ENCODE results near the gene PHTF2. TPM values are rescaled to one million over a fixed set of nuclear protein-coding genes. Genes with fewer than 3 reads are reported as not detected.

PHTF2 gene
- total RNA-seq, 2 experiments from 2014 or later, result 26.9 to 62.4 TPM

DNA sequence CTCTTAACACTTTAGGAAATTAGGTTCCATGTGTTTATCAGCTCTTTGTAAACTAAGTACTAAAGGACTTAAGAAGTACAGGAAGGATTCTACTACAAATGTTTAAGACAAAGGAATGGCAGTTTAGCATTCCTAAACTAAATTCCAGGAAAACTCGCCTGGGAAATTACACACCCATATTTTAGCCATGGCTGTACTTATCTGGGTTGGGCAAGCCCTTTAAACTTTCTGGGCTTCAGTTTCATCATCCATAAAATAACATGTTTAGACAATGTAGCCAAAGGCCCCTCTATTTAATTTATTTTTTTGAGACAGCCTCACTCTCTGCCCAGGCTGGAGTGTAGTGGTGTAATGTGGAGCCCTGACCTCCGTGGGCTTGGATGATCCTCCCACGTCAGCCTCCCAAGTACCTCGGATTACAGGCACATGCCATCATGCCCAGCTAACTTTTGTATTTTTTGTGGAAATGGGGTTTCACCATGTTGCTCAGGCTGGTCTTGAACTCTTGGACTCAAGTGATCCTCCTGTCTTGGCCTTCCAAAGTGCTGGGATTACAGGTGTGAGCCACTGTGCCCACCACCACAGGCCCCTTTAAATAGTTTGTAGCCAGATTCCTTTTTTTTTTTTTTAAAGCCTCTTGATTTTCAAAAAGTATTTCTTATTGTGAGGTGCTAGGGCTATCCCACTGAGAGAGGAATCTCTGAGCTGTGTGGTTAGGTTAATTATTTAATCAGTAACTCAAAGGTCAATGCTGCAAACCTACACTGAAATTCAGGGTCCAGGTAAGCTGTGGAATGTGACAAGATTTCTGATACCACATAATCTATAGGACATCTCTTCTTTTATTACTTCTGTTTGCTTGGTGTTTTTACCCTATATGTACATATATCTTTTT, 32.4 kb upstream of the PHTF2 start:
- no peaks in the 10 kb centered on the region for H4K20me1 ChIP-seq (ENCODE audit: insufficient read depth, low read length)
- H3K36me3 ChIP-seq (ENCODE audit: insufficient read depth, low read length), result peaks cover 71% of the 10 kb centered on the region
- POLR2A ChIA-PET, result interaction anchor here (0.7 to 1.6 kb wide), 4 partner anchors 11 to 481 kb away, joined by 3 to 5 read pairs (median 4); no protein-coding TSS in a partner anchor
- no peak overlapping the region for H2AFZ ChIP-seq (ENCODE audit: low read length)
- intact Hi-C loops (cut with micrococcal nuclease; ENCODE audit: unreplicated experiment), result loop anchor here (1.0 kb wide), 1 partner anchor 164 kb away; no protein-coding TSS in a partner anchor
- H3K27ac ChIP-seq (ENCODE audit: low read depth, low read length, poor library complexity, severe bottlenecking), result no peak overlapping the region
- BruUV-seq (replicated peaks), result no TSS peak
- H3K9me3 ChIP-seq (ENCODE audit: low read length), result no peaks in the 10 kb centered on the region
- TF ChIP-seq EZH2phosphoT487 (IDR thresholded peaks at IDR 0.05; ENCODE audit: borderline replicate concordance, low read depth, low read length), result no peak
- TF ChIP-seq, protein P1, sequence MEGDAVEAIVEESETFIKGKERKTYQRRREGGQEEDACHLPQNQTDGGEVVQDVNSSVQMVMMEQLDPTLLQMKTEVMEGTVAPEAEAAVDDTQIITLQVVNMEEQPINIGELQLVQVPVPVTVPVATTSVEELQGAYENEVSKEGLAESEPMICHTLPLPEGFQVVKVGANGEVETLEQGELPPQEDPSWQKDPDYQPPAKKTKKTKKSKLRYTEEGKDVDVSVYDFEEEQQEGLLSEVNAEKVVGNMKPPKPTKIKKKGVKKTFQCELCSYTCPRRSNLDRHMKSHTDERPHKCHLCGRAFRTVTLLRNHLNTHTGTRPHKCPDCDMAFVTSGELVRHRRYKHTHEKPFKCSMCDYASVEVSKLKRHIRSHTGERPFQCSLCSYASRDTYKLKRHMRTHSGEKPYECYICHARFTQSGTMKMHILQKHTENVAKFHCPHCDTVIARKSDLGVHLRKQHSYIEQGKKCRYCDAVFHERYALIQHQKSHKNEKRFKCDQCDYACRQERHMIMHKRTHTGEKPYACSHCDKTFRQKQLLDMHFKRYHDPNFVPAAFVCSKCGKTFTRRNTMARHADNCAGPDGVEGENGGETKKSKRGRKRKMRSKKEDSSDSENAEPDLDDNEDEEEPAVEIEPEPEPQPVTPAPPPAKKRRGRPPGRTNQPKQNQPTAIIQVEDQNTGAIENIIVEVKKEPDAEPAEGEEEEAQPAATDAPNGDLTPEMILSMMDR (conservative IDR thresholded peaks at IDR 0.05; ENCODE audit: low read length), result no peak
- no peak overlapping the region for H3K4me2 ChIP-seq (ENCODE audit: low read length)
- no peaks in the 10 kb centered on the region for H3K9me2 ChIP-seq (ENCODE audit: insufficient read depth, low read length)
- CTCF ChIA-PET (ENCODE audit: unreplicated experiment), result no interaction called here
- no peak for DNase-seq (ENCODE audit: low spot score)
- H3K4me3 ChIP-seq (ENCODE audit: low read depth, low read length, poor library complexity, severe bottlenecking), result no peak overlapping the region
- peaks cover 53% of the 10 kb centered on the region for H3K79me2 ChIP-seq (ENCODE audit: insufficient read depth, low read depth, low read length)
- H3K4me1 ChIP-seq (ENCODE audit: insufficient read depth, low read length, poor library complexity, severe bottlenecking), result peaks cover 32% of the 10 kb centered on the region

DNA sequence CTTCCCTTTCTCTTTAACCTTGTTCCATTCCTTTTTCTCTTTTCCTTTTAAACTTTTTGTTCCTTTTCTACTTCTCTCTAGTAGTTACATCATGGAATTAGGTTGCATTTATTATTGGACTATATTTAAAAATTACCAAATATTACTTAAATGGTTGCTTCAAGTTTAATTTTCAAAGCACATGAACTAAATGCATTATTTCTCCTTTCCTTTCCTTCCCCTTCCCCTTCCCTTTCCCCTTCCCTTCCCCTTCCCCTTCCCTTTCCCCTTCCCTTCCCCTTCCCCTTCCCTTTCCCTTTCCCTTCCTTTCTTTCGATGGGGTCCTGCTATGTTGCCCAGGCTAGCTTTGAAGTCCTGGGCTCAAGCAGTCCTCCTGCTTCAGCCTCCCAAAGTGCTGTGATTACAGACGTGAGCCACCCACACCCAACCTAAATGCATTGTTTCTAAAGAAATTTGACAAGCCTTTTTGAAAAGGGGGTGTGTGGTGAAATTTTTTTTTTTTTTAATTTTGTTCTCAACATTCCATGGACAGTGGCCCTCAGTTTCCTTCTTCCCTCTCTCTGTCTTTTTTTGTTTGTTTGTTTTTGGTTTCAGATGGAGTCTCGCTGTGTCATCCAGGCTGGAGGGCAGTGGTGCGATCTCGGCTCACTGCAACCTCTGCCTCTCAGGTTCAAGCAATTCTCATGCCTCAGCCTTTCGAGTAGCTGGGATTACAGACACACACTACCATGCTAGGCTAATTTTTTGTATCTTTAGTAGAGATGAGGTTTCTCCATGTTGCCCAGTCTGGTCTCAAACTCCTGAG, 31.6 kb upstream of the PHTF2 start:
- Histone ChIP-seq H3K27ac (ENCODE audit: low read depth, low read length, poor library complexity, severe bottlenecking) (no peak overlapping the region), H3K36me3 (ENCODE audit: insufficient read depth, low read length) (peaks cover 79% of the 10 kb centered on the region), H3K4me2 (ENCODE audit: low read length) (no peak overlapping the region), H3K79me2 (ENCODE audit: insufficient read depth, low read depth, low read length) (peaks cover 44% of the 10 kb centered on the region), H3K9me2 (ENCODE audit: insufficient read depth, low read length) (no peaks in the 10 kb centered on the region), H3K9me3 (ENCODE audit: low read length) (no peaks in the 10 kb centered on the region), H3K4me3 (ENCODE audit: low read depth, low read length, poor library complexity, severe bottlenecking) (no peak overlapping the region), H2AFZ (ENCODE audit: low read length) (no peak overlapping the region), H4K20me1 (ENCODE audit: insufficient read depth, low read length) (no peaks in the 10 kb centered on the region), H3K4me1 (ENCODE audit: insufficient read depth, low read length, poor library complexity, severe bottlenecking) (peaks cover 23% of the 10 kb centered on the region)
- ChIA-PET CTCF (ENCODE audit: unreplicated experiment) (no interaction called here), POLR2A (interaction anchor here (0.6 to 0.7 kb wide), 4 partner anchors 12 to 480 kb away, joined by 3 to 4 read pairs (median 3); no protein-coding TSS in a partner anchor)
- no peak for DNase-seq (ENCODE audit: low spot score)
- intact Hi-C loops (cut with micrococcal nuclease; ENCODE audit: unreplicated experiment), result no loop called here
- no TSS peak for BruUV-seq (replicated peaks)
- TF ChIP-seq EZH2phosphoT487 (IDR thresholded peaks at IDR 0.05; ENCODE audit: borderline replicate concordance, low read depth, low read length), result no peak
- TF ChIP-seq, protein P1 (conservative IDR thresholded peaks at IDR 0.05; ENCODE audit: low read length), result no peak

Measured in OCI-LY7 (cell line).